NCI-H69 (cell line): Measurements from ENCODE around the gene DTNA.
"Not testable (repeated sequence)": the region's sequence is repeated elsewhere in the genome, so short reads cannot be mapped to it uniquely, and the experiment has no call there.

Experiments
- DNase-seq: peaks from one replicate; lab custom pipeline; 2025; lab: John Stamatoyannopoulos, UW

DTNA gene

DNA sequence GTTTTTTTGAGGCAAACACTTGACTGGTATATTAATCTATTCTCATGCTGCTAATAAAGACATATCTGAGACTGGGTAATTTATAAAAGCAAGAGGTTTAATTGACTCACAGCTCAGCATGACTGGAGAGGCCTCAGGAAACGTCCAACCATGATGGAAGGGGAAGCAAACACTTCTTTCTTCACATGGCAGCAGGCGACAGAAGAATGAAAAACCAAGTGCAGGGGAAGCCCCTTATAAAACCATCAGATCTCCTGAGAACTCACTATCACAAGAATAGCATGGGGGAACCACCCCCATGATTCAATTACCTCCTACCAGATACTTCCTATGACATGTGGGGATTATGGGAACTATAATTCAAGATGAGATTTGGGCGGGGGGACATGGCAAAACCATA is 194.9 kb downstream of the DTNA start:
- DNase-seq = no peak

DNA sequence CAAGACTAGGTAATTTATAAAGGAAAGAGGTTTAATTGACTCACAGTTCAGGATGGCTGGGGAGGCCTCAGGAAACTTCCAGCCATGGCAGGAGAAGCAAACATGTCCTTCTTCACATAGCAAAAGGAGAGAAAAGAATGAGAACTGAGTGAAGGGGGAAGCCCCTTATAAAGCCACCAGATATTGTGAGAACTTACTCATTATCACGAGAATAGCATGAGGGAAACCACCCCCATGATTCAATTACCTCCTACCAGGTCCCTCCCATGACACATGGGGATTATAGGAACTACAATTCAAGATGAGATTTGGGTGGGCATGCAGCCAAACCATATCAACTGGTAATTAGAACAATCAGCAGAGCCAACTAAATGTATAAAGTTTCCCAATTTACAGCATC is 196.9 kb downstream of the DTNA start:
- peak; percentile 39 for DNase-seq

DNA sequence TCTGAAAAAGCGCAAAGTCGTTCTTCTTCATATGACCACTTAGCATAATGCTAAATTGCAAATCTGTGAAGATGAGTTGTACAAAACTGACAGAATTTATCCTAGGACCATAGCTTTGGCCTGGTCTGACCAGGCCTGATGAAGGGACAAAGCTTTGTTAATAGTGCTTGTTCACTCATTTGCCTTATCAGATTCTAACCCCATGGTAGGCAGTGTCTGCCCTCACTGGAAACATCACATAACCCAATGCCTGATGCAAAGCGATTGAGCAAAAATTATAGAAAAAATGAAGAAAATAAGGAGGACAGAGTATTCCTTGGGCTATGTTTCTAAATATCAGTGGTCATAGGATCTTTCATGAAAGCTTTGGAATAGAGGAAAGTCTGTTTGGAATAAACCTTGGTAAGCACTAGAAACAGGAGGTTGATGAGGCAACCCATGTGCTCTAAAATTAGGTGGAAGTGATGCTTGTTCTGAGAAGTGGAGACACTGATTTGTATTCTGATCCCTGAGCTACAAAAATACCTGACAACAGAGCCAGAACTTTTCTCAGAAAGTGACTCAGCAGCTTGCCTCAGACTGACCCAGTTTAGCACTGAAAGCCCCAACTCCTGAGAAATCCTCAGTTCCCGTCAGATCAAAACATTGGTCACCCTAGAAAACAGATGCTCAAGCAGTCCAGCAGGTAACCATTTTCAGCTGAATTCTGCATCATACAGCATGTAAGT is 199.7 kb downstream of the DTNA start:
- no peak for DNase-seq

DNA sequence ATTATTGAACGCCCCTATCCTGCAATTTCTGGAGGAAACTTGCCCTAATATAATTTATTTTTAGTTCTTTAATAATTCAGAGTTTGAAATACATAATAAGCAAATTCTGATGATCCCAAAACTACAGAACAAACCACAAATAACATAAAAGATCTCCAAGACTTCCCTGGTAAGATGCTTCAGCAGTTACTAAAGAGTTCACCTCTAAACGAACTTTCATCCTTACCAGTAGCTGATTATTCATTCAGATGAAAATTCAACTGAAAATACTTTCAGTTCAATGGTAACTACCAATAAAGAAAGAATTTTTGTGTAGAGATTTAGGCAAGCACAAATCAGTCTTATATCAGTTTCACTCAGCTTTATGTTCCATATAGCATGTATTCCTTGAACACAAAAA is 201.0 kb downstream of the DTNA start:
- DNase-seq = no peak

DNA sequence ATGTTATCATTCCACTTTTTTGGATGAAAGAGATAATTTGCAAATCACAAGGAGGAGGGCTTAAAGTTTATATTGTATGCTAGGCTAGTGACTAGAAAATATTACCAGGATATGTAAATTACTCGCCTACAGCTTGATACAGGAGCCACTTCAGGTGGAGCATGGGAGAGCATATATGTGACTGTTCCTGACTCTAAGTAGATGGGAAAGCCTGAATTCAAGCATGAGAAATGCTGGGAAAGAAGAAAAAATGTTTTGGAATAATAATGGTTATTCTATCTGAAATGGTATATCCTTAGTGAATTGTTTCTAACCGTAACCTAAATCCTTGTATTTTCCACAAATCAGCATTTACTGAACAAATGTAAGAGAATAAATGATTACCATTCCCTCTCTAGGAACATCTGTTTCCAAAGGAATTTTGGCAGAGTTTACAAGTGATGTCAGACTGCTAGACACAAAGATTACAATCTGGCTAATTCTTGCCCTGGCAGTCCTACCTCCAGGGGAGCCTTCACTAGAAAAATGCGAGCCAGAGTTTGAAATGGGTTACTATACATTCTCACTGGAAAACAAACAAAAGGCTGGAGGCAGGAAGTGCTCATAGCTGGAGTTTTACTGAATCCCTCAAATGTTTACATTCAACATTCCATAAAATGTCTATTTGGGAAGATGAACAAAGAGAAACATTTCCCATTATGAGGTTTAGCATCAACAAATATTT is 201.7 kb downstream of the DTNA start:
- DNase-seq = peak; percentile 78

DNA sequence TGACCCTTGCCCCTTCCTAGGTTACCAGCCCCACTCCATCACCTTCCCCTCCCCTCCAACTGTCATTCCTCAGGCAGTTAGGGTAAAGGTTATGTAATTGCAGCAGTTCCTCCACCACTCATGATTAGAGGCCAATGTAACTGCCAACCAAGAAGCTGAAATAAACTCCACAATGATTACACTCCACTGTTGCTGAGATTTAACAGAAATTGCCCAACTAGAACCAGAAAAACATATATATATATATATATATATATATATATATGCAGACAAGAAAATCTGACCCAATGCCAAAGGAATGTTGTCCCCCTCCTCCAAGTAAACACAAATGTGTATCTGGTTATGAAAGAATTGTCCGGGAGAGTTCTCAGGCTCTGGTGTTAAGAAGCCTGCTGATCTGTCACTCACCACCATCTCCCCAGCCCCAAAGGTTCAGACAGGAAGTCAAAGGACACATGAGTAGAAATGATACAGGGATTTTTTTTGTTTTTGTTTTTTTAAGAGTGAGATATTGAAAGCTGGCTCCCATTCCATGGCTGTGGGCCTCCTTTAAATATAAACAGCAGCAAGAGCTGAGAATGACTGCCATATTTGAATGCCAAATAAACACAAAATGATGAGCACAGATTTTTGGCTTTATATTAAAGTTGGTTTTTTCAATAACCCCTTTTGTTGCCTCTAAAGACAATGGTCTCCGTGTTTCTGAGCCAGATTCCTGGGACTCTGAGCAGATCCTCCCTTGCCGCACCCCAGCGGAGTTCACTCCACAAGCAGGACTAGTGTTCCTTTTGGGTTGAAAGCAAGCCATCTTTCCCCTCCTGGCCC is 204.0 kb downstream of the DTNA start:
- DNase-seq = peak; percentile 31

DNA sequence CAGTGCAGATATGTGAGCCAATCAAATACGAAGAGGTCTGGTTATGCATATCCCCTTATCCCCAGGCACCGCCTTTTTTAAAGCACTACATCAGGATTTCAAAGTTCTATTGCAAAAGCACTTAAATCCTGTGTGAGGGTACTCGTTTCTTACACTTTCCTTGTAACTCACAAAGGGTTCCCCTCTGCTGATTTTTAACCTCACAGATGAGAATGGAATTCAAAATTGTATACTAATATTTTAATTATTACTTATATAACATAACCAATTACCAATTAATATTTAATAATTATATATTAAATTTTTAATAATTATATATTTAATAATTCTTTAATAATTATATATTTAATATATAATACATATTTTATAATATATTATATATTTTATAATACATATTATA is 204.9 kb downstream of the DTNA start:
- peak; percentile 39 for DNase-seq

DNA sequence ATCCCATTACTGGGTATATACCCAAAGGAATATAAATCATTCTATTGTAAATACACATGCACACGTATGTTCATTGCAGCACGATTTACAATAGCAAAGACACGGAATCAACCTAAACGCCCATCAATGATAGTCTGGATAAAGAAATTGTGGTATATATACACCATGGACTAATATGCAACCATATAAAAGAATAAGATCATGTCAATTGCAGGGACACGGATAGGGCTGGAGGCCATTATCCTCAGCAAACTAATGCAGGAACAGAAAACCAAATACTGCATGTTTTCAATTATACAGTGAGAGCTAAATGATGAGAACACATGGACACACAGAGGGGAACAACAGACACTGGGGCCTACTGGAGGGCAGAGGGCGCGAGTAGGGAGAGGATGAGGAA is 206.4 kb downstream of the DTNA start:
- not testable (repeated sequence) for DNase-seq

DNA sequence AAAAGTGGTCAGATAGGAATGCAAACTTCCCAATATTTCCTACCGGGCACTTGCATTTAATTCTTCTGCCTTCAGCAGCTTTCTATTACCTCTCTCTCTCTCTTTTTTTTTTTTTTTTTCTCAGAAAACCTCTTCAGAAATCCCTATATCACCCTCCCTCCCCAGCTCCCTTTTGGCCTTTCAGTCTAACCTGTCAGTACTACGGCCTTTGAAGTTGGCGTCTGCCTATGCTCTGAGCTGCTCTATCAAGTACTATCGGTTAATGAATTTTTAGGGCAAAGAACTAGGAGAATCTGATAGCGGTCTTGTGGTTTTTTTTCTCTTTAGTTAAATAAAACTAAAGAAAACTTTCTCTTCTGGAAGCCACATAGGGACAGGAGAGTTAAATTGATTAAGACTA is 208.8 kb downstream of the DTNA start:
- no peak for DNase-seq

DNA sequence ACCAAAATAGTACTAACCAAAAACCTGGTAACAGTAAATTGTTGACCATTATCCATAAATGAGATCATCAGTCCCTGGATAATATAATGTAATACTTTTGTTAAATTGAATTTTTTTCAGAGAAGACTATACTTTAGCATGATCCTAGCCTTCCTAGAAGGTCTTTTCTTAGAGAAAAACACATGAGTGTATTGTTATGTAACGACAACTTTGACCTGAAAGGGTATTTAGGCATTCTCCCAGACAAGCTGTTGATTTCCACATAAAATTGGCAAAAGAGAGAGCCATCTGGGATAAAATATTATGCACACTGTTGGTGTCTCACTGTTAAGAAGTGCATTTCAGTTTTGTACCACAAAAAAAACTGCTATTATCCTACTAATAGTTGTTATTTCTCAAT is 211.1 kb downstream of the DTNA start:
- no peak for DNase-seq

DNA sequence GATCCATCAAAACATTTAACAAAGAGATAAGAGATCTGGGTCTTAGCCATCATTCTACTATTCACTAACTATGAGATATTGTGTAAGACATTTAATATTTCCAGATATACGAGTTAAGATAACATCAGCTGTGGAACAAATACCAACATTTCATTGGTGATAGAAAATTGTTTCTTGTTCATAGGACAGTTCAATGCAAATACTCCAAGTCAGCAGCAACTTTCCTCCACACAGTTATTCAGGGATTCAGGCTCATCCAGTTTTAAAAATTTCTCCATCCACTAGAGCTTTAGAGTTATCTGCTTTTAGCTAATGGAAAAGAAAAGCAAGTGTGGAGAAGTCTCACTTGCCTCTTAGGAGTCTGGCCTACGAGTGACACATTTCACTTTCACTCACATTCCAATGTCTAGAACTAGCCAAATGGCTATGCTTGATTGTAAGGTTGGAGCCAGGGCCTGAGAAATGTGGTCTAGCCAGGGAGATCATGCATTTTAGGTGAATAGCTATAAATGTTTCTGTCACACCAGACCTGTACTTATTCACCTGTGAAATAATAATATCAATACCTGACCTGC is 211.8 kb downstream of the DTNA start:
- DNase-seq = no peak

DNA sequence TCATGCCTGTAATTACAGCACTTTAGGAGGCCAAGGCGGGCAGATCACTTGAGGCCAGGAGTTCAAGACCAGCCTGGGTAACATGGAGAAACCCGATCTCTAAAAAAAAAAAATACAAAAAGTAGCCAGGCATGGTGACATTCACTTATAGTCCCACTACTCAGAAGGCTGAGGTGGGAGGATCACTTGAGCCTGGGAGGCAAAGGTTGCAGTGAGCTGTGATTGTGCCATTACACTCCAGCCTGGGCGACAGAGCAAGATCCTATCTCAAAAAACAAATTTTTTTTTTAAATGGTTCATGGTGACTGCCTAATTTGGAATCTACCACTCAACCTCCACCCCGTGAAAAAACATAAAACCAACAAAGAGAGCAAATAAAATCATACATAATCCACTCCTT is 212.5 kb downstream of the DTNA start:
- DNase-seq = not testable (repeated sequence)

DNA sequence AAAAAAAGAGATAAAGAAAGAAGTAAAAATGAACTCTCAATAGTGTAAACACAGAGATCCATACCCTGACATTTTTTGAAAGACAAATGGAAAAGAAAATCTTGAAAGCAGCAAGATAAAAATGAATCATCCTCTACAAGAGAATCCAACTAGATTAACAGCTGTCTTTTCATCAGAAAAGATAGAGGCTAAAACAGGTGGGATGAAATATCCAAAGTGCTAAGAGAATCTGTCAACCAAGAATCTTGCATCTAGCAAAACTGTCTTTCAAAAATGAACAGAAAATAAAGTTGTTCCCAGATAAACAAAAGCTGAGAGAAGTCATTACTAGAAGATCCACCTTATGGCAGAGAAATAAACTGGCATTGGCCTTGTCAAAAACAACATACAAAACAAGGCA is 213.8 kb downstream of the DTNA start:
- DNase-seq = no peak

DNA sequence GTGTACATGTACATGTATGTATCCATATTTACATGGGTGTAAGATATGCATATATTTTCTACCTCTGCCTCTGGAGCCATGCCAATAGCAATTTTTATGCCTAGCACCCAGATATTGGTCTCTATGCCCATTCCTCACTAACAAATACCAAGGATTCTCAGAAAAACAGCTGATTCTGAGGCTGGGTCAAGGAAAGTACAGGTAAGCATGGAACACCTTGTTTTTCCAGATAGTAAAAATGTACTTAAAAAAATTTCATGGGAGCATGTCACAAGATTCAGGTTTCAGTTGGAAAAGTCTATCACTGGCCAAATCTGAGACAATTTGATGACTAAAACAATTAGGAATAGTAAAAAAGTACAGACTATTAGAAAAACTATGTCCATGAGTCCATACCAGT is 216.6 kb downstream of the DTNA start:
- no peak for DNase-seq

DNA sequence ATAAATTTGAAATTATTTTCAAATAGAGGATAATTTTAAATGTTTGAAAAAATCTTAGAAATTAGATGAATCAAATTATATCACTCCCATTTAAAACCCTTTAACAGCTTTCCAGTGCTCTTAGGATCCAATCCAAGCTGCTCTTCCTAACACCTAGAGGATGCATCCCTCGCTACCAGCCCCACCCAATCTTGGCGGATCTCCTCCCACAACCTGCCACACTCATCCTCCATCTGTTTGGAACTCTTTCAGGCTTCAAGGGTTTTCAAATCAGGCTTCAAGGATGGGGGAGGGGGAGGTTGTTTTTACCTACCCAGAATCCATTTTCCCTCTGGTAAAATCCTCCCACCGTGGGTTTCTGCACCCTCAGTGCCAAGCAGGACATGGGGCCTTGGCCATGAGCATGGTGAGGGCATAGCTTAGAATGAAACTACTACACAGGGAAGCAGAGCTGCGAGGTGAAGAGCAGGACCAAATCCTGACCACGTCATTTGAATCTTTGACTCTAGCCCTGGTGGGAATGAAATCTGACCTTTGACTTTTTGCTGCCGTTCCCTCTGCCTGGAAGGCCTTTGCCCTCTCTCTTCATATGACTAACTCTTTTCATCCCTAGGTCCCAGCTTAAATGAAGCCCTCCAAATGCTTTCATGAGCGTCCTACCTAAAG is 218.1 kb downstream of the DTNA start:
- DNase-seq = peak; percentile 63

DNA sequence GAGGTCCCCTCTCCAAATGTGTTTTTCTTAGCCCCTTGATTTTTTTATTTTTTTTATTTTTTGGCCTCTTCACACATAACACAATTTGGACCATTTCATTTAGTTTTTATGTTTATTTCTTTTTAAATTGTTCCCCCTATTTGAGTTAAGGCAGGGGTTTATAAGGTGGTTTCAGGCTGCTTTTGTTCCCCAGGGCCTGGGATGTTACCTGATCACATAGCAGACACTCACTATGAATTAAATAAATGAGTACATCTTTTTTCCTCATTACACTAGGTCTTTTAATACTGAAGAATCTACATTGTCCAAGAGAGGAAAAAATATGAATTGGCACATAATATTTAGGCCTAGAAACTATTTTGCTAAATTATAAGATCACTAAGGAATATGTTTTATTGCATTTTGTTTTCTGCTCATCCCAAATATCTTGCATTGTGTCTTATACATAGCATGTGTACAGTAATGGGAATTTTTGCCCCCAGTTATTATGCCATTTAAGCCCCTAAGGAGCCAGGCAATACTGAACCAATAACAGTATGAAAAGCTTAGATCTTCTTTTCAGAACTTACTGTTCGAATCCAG is 218.7 kb downstream of the DTNA start:
- no peak for DNase-seq

DNA sequence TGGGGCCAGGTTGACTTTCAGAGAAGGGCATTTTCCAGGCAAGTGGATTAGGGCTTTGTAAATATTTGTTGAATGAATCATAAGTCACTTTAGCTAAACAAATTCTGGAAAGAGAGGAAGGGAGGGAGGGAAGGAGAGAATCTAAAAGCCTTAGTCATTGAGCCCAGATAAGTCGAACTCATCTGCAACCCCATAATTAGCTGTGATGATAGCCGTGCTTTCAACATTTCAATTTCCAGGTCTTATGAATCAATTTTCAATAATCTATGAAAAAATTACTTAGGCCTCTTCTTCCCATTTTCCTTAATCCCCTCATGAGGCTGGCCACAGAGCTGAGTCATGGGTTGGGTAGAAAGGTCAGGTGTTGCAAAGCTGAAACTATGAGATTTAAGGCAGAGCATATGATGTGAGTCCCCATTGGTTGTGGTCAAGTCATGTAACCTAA is 219.3 kb downstream of the DTNA start:
- peak; percentile 93 for DNase-seq

DNA sequence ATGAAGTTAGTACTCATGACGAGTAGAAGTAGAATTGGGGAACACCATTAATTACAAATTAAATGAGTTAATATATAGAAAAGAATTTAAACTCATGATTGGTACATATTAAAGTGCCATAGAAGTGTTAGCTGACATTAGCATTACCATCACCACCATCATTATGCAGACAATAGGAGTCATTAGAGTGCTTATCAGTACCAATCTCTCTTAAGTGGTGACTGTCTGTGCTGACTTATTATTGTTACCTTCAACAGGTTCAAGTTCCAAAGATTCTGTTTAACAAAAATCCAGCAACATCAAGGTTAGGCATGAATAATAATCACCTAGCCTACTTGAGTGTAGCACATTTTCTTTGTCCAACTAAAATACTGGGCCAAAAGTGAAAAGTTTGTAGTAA is 222.3 kb downstream of the DTNA start:
- peak; percentile 26 for DNase-seq

DNA sequence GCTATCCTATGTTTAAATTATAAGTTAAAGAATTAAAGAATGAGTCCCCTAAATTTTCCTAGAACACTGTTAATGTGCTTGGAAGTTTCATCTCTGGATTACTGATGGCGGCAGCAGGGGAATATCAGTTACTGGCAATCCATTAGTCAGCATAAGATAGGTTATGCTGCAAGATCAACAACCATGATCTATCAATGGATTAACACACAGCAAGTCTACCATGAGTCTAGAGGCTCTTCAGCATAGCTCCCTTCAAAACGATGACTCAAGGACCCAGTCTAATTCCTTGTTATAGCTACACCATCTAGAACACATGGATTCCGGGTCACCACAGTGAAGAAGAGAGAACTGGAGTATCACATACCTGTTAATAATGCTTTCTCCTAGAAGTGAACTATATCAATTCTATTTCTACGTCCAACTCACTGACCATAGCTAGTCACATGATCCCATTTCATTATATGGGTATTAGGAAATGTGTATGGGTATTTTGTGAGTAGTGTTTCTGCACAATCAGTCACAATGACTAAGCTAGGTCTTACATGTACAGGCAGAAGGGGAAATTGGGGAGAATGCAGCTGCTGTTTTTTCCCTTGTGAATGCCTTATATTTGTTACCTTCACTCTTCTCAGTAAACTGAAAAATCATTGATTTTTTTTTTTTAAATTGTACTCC is 222.8 kb downstream of the DTNA start:
- no peak for DNase-seq

DNA sequence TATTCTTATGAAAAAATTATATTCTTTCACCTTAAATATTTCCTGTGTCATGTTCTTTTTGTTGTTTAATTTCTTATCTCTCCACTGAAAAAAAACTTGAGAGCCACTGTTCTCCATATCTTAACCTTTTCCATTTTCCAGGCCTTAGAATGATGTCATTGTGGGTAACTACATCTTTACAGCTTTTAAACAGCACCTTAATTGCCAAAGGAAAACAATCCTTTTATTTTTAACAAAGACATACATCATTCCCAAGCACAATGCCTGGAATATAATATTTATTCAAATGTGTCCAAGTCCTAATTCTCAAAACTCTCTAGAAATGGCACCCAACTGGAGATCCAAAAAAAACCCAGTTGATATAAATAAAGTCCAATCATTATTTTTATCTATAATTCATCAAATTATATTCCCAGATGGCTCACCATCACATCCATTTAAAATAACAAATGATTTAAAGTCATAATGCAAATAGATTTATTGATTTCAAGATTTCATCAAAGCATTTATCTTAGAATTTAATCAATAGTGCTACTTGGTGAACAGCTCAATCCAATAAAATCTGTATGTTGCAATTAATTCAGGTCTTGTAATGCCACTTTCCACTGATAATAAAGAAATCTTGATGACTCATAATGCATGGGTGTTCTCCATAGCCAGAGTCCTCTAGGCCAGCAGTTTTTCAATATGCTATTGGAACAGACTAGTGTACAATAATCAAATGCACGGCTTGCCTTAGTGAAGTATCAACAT is 224.0 kb downstream of the DTNA start:
- DNase-seq = peak; percentile 47
